HG03196 (cell line): Measurements from ENCODE around the gene NKX2-3.

Source experiments
- ATAC-seq: cut with Tn5 transposase; IDR thresholded peaks from one replicate; pipeline ENCODE4 v1.9.1; 2021; ENCODE audit not compliant: unreplicated experiment

Gene NKX2-3

DNA sequence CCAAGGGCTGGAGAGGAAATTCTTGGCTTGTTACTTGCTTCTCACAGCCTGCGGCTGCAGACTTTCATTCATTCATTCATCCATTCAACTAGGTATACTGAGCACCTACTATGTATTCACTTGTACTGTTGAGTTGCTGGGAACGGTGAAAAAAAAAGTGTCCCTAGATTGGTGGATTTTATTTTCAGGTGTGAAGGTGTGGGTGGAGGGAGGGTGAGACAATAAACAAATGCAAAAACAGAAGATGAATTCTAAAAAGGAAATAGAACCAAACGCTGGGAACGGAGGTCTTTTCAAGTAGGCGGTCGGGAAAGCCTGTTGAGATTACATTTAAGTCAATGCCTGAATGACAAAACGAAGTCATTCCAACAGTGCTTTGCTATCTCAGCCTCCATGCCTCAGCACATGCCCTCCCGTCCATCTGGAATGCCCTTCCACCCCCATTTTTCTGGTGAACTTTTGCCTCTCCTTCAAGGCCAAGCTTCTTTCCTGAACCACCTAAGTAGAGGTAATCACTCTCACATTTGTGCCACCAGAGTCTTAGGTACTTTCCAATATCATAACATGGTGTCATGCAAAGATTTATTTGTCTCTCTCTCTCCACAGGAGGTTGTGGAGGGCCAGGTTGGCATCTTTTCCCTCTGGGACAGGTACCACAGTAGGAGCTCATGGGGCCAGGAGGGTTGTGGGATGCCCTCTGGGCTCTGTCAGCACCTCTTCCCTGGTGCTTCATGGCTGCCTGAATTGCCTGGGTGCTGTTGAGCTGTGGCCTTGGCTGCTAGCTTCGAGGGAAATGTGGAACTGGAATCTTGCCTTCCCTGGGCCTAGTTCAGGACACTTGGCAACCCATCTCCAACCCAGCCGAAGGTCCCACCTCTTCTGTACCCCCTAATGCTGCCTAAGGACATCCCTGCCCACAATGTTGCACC is 5.5 kb downstream of the NKX2-3 start:
- ATAC-seq: no peak

- no peak for ATAC-seq
Observed at GRCh38 chr10:99539120-99539519, 6.4 kb downstream of the NKX2-3 start.

- no peak for ATAC-seq
Observed at GRCh38 chr10:99539820-99540219, 7.1 kb downstream of the NKX2-3 start.

GRCh38 chr10:99540306-99540656 is 7.5 kb downstream of the NKX2-3 start:
- no peak for ATAC-seq

DNA sequence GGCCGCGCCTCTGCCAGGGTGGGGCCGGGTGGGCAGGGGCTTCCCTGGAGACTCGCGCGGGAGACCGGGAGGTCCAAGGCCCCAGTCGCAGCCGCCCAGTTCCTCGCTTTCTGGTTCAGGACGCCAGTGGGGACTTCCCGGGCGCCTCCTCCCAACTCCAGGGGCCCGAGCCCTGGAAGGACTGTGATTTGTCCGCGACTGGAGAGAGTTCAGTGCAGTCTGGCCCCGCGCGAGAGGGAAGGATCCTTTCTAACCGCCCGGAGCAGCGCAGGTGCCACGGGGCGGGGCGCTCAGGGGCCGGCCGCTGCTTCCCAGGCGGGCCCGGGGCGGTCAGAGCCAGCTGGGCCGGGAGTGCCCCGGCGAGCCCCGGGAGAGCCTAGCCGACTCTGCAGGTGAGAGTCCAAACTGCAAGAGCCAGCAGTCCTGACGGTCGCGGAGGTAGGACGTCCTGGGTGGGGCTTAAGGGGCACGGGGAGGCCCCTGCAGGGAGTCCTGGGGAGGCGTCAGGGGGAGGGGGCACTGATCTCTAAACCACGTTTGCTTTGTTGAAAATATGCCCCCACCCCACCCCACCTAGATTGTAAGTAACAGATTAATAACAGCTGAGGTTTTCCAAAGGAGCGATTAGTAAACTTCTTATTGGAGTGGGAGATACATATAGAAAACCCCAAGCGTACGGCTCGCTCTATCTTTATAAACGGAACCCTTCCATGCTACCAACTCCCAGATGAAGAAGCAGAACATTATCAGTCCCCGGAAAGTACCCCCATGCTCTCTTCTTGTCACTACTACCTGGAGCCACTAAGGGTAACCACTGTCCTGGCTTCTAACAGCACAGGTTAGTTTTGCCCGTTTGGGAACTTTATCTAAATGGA is 8.2 kb downstream of the NKX2-3 start:
- ATAC-seq: no peak

DNA sequence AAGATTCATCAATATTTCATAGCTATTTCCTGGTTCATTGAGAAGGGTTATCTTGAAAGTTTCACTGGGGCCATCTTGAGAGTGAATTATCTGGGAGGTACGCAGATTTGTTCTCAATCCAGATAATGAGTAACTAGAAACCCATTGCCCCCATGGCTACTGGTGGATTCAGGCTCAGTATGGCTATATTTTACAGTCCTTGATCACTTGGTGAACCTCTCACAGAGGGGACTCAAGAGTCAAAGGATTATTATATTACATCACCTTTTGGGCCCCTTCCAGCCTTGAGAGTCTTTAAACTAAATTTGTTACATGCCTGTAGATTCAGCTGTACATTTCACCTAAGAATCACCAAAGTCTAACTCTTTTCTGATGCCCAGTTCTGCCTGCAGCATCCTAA is 11.6 kb downstream of the NKX2-3 start:
- no peak for ATAC-seq

- ATAC-seq: no peak
Observed at GRCh38 chr10:99548041-99548530, 15.3 kb downstream of the NKX2-3 start.

DNA sequence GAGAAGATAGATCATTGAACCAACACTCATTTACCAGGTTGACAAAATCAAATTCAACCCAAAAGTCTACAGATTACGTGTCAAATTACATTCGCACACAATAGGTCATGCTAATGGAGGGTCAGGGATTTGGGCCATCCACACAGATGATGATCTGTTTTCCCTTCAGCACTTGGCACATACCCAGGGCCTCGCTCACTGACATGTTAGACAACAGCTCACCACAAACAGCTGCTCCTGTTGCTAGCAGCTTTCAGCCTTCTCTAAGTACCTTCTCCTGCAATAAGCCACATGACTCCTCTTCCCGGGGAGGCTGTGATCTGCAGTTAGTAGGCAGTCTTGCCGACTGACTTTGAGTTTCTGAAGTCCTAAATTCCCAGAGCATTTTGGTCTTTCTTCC is 18.4 kb downstream of the NKX2-3 start:
- ATAC-seq: no peak

- no peak for ATAC-seq
Observed at GRCh38 chr10:99551616-99552015, 18.9 kb downstream of the NKX2-3 start.

DNA sequence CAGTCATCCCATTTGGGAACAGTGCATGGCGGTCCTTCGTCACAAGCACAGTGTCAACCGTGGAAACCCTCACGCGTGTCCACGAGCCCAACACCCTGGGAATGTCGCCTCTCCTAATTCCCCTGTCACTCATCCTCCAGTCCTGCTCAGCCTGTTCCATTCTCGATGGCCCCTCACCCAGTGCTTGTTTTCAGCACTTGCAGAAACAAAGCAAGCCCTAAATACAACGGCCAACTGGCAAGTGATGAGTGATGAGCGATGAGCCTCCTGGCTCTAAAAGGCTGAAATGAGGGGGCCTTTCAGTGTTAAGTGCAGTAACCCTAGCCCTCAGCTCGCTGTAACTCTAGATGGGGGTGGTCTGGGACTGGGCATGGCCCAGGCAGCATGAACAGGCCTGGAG is 22.6 kb downstream of the NKX2-3 start:
- ATAC-seq: no peak

- ATAC-seq: peak; percentile 95
Observed at GRCh38 chr10:99555825-99556523, 23.2 kb downstream of the NKX2-3 start.

GRCh38 chr10:99557044-99557443 is 24.3 kb downstream of the NKX2-3 start:
- ATAC-seq: no peak

- ATAC-seq: no peak
Observed at GRCh38 chr10:99558708-99559107, 26.0 kb downstream of the NKX2-3 start.

DNA sequence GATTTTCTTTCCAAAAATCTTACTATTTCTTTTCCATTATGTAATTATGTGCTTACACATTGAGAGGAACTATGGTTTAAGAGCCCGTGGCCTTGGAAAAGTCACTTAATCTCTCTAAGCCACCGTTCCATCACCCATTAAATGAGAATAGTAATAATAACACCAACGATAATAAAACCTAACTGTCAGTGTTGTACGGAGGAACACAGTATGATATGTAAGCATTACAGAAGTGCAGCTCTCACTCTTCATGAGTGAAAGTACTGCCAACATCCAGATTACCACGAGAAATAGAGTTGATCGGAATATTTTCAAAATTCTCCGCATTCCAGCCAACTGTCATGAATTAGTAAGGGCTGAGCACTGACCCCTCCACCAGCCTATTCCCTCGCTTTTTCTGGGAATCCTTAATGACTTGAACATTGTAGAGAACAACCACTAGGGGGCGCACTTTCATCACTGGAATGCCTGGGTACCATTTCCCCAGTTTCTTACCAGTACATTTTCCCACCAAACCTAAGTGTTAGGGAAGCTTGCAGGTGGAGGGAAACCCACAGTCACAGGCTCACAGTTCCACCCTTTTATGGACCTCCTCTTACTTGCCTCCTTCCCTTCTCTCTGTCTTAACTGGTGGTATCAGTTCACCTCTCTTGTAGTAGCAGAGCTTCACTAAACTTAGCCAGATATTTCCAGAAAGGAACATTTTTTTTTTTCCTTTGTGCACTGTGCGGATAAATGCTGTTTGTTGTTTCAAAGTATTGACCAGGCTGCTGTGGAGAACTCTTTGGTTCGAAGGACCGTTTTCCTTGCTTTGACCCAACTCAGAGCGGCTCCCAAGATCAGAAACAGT is 27.8 kb downstream of the NKX2-3 start:
- no peak for ATAC-seq

GRCh38 chr10:99562631-99563030 is 29.9 kb downstream of the NKX2-3 start:
- ATAC-seq: no peak

DNA sequence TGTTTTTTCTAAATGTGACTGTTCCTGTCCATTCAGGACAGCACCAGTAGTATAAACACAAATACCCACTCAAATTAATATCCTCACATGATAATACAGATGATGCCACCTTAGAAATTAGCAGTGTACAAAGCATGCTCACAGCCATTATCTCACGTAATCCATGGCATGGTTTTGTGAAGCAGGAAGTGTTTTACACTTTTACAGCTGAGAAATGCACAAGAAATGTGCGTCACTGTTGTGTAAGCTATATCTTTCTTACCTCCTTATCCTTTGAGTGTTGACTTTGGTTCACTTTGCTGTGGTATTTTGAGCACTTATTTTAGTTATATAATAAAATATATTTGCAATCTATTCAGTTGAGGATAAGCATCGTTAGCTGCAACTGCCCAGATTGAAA is 31.6 kb downstream of the NKX2-3 start:
- ATAC-seq: no peak

DNA sequence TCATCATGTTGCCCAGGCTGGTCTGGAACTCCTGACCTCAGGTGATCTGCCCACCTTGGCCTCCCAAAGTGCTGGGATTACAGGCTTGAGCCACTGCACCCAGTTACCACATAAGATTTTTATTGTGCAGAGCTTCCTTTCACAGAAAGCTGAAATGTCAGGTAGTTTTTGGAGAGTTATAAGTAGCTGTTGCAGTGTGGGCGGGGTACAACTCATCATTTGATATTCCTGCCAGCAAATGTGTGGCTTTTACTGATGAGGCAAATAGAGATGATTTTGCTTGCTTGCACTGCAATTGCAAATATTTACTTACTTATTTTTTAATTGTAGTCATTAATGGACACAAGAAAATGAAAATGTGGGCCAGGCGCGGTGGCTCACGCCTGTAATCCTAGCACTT is 32.4 kb downstream of the NKX2-3 start:
- no peak for ATAC-seq

GRCh38 chr10:99569253-99569939 is 36.7 kb downstream of the NKX2-3 start:
- ATAC-seq: no peak

- no peak for ATAC-seq
Observed at GRCh38 chr10:99569961-99570360, 37.2 kb downstream of the NKX2-3 start.

GRCh38 chr10:99571816-99572215 is 39.1 kb downstream of the NKX2-3 start:
- ATAC-seq: no peak
